ENCODE measurements around the gene CD63. TPM values are rescaled to one million over a fixed set of nuclear protein-coding genes. Genes with fewer than 3 reads are reported as not detected.

Gene CD63
- total and polyA plus RNA-seq, 2 donors (not counting 1 experiment from before 2014, with no cell fraction given), result 2,890 to 3,424 TPM

GRCh38 chr12:55767156-55767555 lies 38.3 kb upstream of the CD63 start:
- H3K79me2 ChIP-seq (ENCODE audit: control insufficient read depth, insufficient read depth, low read length), result peaks cover 1% of the 10 kb centered on the region
- H3K4me3 ChIP-seq (replicated peaks in 1 of 4; ENCODE audit: control extremely low read depth in 1 of 4, insufficient read depth in 1 of 4, low read depth in 3 of 4, low read length in 4 of 4), result no peak overlapping the region
- no peaks in the 10 kb centered on the region for H3K27me3 ChIP-seq (ENCODE audit: control insufficient read depth, insufficient read depth, low read length)
- no peaks in the 10 kb centered on the region for H3K36me3 ChIP-seq (ENCODE audit: control insufficient read depth, insufficient read depth, low read length)
- no peak overlapping the region for H2AFZ ChIP-seq (ENCODE audit: low read length)
- H3K4me2 ChIP-seq (ENCODE audit: extremely low read depth, insufficient read depth, low read length), result no peak overlapping the region
- no peaks in the 10 kb centered on the region for H3K4me1 ChIP-seq (ENCODE audit: control insufficient read depth, extremely low read depth, insufficient read depth, low read length)
- no peaks in the 10 kb centered on the region for H3K9me3 ChIP-seq (ENCODE audit: control insufficient read depth, insufficient read depth, low read depth, low read length)
- DNase-seq (ENCODE audit: low read depth in 2 of 2), result no peak
- no peak overlapping the region for H3K27ac ChIP-seq (ENCODE audit: insufficient read depth, low read length)
- no peak overlapping the region for H3K9ac ChIP-seq (ENCODE audit: insufficient read depth, low read length)
- H4K20me1 ChIP-seq (ENCODE audit: control insufficient read depth, extremely low read depth, insufficient read depth, low read length), result no peaks in the 10 kb centered on the region
- TF ChIP-seq CTCF (conservative IDR thresholded peaks at IDR 0.05 in 1 of 2, IDR thresholded peaks at IDR 0.05 in 1 of 2; ENCODE audit: low read depth in 1 of 2, low read length in 2 of 2) (no peak), EZH2 (IDR thresholded peaks at IDR 0.05; ENCODE audit: low read length, missing control alignments) (no peak)

GRCh38 chr12:55765736-55766290 lies 37.0 kb upstream of the CD63 start:
- no peak overlapping the region for H3K9ac ChIP-seq (ENCODE audit: insufficient read depth, low read length)
- no peak overlapping the region for H2AFZ ChIP-seq (ENCODE audit: low read length)
- no peak overlapping the region for H3K4me2 ChIP-seq (ENCODE audit: extremely low read depth, insufficient read depth, low read length)

GRCh38 chr12:55762646-55763045 lies 33.8 kb upstream of the CD63 start:
- no peak for DNase-seq (ENCODE audit: low read depth in 2 of 2)
- Histone ChIP-seq H3K9me3 (ENCODE audit: control insufficient read depth, insufficient read depth, low read depth, low read length) (no peaks in the 10 kb centered on the region), H4K20me1 (ENCODE audit: control insufficient read depth, extremely low read depth, insufficient read depth, low read length) (no peaks in the 10 kb centered on the region), H3K4me1 (ENCODE audit: control insufficient read depth, extremely low read depth, insufficient read depth, low read length) (no peaks in the 10 kb centered on the region), H3K79me2 (ENCODE audit: control insufficient read depth, insufficient read depth, low read length) (peaks cover 1% of the 10 kb centered on the region), H3K9ac (ENCODE audit: insufficient read depth, low read length) (no peak overlapping the region), H3K27ac (ENCODE audit: insufficient read depth, low read length) (no peak overlapping the region), H2AFZ (ENCODE audit: low read length) (no peak overlapping the region), H3K4me2 (ENCODE audit: extremely low read depth, insufficient read depth, low read length) (no peak overlapping the region), H3K4me3 (replicated peaks in 1 of 4; ENCODE audit: control extremely low read depth in 1 of 4, insufficient read depth in 1 of 4, low read depth in 3 of 4, low read length in 4 of 4) (no peak overlapping the region), H3K36me3 (ENCODE audit: control insufficient read depth, insufficient read depth, low read length) (peaks cover 7% of the 10 kb centered on the region), H3K27me3 (ENCODE audit: control insufficient read depth, insufficient read depth, low read length) (no peaks in the 10 kb centered on the region)
- no peak for TF ChIP-seq EZH2 (IDR thresholded peaks at IDR 0.05; ENCODE audit: low read length, missing control alignments)
- no peak for TF ChIP-seq CTCF (conservative IDR thresholded peaks at IDR 0.05 in 1 of 2, IDR thresholded peaks at IDR 0.05 in 1 of 2; ENCODE audit: low read depth in 1 of 2, low read length in 2 of 2)

More at GRCh38 chr12:55765736-55766290, 37.0 kb upstream of the CD63 start:
- Histone ChIP-seq H3K27me3 (ENCODE audit: control insufficient read depth, insufficient read depth, low read length) (no peaks in the 10 kb centered on the region), H4K20me1 (ENCODE audit: control insufficient read depth, extremely low read depth, insufficient read depth, low read length) (no peaks in the 10 kb centered on the region), H3K27ac (ENCODE audit: insufficient read depth, low read length) (no peak overlapping the region), H3K79me2 (ENCODE audit: control insufficient read depth, insufficient read depth, low read length) (peaks cover 1% of the 10 kb centered on the region), H3K9me3 (ENCODE audit: control insufficient read depth, insufficient read depth, low read depth, low read length) (no peaks in the 10 kb centered on the region), H3K4me3 (replicated peaks in 1 of 4; ENCODE audit: control extremely low read depth in 1 of 4, insufficient read depth in 1 of 4, low read depth in 3 of 4, low read length in 4 of 4) (no peak overlapping the region), H3K36me3 (ENCODE audit: control insufficient read depth, insufficient read depth, low read length) (no peaks in the 10 kb centered on the region), H3K4me1 (ENCODE audit: control insufficient read depth, extremely low read depth, insufficient read depth, low read length) (no peaks in the 10 kb centered on the region)
- no peak for DNase-seq (ENCODE audit: low read depth in 2 of 2)
- no peak for TF ChIP-seq CTCF (conservative IDR thresholded peaks at IDR 0.05 in 1 of 2, IDR thresholded peaks at IDR 0.05 in 1 of 2; ENCODE audit: low read depth in 1 of 2, low read length in 2 of 2)
- TF ChIP-seq EZH2 (IDR thresholded peaks at IDR 0.05; ENCODE audit: low read length, missing control alignments), result no peak
